ENCODE measurements around the gene CRYL1. TPM values are rescaled to one million over a fixed set of nuclear protein-coding genes. Genes with fewer than 3 reads are reported as not detected.
A peak's percentile ranks its signal among the peaks of the same experiment; 100 is the strongest.

The CRYL1 gene
- total RNA-seq, 1 donor from 2014 or later = 29.4 TPM

DNA sequence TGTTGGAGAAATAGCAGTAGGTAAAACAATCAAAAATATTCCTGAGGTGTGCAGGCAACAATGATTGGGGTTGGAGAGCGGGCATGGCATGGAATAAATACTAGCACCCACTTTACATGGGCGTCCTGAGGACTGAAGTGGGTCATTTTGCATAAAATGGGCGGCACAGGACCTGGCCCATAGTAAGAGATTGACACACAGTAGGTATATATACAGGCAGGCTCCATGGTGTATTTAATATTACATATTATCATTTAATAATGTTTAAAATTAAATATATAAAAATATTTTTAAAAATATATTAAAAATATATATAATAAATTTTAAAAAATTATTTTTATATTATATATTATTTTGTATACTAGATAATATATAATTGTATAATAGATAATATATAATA lies 48.3 kb downstream of the CRYL1 start:
- peaks cover 12% of the 10 kb centered on the region for H3K27me3 Mint-ChIP-seq (ENCODE audit: low read depth)
- H3K4me1 Mint-ChIP-seq = peaks cover 22% of the 10 kb centered on the region
- TF ChIP-seq, protein P1, sequence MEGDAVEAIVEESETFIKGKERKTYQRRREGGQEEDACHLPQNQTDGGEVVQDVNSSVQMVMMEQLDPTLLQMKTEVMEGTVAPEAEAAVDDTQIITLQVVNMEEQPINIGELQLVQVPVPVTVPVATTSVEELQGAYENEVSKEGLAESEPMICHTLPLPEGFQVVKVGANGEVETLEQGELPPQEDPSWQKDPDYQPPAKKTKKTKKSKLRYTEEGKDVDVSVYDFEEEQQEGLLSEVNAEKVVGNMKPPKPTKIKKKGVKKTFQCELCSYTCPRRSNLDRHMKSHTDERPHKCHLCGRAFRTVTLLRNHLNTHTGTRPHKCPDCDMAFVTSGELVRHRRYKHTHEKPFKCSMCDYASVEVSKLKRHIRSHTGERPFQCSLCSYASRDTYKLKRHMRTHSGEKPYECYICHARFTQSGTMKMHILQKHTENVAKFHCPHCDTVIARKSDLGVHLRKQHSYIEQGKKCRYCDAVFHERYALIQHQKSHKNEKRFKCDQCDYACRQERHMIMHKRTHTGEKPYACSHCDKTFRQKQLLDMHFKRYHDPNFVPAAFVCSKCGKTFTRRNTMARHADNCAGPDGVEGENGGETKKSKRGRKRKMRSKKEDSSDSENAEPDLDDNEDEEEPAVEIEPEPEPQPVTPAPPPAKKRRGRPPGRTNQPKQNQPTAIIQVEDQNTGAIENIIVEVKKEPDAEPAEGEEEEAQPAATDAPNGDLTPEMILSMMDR (IDR thresholded peaks at IDR 0.05; ENCODE audit: unreplicated experiment) = no peak
- H3K27ac Mint-ChIP-seq = no peak overlapping the region
- H3K4me3 Mint-ChIP-seq = no peak overlapping the region
- H3K36me3 Mint-ChIP-seq = peaks cover 2% of the 10 kb centered on the region
- no peaks in the 10 kb centered on the region for H3K9me3 Mint-ChIP-seq
- no peak for DNase-seq (ENCODE audit: low spot score in 2 of 2, unreplicated experiment in 2 of 2)

DNA sequence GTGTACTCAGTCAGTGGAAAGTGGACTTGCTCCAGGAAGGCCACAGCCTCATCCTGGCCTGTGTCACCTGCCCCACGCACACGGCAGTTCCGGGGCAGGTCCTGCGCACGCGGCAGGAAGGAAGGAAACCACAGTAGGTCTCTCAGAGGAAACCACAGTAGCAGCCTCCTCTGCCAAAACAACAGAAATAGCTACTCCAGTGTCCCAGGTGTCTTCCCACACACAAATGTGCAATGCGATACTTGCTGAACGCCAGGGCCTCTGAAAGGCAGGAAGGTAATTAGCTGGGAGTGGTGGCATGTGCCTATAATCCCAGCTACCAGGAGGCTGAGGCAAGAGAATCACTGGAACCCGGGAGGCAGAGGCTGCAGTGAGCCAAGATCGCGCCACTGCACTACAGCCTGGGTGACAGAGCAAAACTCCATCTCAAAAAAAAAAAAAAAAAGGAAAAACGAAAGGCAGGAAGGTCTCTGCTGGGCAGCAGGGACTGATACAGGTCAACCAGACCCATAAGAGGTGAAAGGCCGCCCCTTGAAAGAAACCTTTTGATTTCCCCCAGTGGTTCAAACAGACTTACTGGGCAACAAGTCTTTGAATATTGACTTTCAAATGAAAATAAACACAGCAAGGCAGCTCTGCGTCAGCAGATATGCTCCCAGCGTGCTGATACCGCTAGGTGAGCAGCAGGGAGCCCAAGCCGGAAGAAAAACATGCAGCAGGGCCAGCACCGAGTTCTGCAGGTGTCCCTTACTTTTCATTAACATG lies 49.5 kb downstream of the CRYL1 start:
- H3K4me1 Mint-ChIP-seq = peaks cover 11% of the 10 kb centered on the region
- DNase-seq (ENCODE audit: low spot score in 2 of 2, unreplicated experiment in 2 of 2) = no peak
- no peaks in the 10 kb centered on the region for H3K9me3 Mint-ChIP-seq
- TF ChIP-seq, protein P1 (IDR thresholded peaks at IDR 0.05; ENCODE audit: unreplicated experiment) = no peak
- peaks cover 12% of the 10 kb centered on the region for H3K27me3 Mint-ChIP-seq (ENCODE audit: low read depth)
- no peak overlapping the region for H3K4me3 Mint-ChIP-seq
- peaks cover 5% of the 10 kb centered on the region for H3K36me3 Mint-ChIP-seq
- H3K27ac Mint-ChIP-seq = no peak overlapping the region

DNA sequence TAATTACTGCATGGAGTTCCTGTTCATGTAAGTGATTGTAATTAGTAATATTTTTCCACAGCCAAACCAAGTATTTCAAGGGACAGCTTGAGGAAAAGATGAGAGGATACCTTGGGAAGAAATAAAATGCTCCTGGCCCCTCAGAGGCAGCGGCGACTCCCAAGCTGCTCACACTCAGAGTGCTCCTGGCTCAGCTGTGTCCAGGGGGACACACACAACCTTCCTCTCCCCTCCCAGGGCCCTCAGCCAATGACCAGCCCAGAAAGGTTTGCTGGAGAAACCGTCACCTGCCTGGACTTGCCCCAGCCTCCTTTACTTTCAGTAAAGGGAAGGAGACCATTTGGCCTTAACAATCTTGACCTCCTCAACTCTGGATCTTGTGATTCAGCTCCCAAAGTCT lies 51.1 kb downstream of the CRYL1 start:
- DNase-seq (ENCODE audit: low spot score in 2 of 2, unreplicated experiment in 2 of 2) = no peak
- Mint-ChIP-seq H3K4me1 (peaks cover under 1% of the 10 kb centered on the region), H3K4me3 (no peak overlapping the region), H3K27ac (no peak overlapping the region), H3K9me3 (no peaks in the 10 kb centered on the region), H3K36me3 (peaks cover 6% of the 10 kb centered on the region), H3K27me3 (ENCODE audit: low read depth) (peaks cover 4% of the 10 kb centered on the region)
- TF ChIP-seq, protein P1 (IDR thresholded peaks at IDR 0.05; ENCODE audit: unreplicated experiment) = no peak

DNA sequence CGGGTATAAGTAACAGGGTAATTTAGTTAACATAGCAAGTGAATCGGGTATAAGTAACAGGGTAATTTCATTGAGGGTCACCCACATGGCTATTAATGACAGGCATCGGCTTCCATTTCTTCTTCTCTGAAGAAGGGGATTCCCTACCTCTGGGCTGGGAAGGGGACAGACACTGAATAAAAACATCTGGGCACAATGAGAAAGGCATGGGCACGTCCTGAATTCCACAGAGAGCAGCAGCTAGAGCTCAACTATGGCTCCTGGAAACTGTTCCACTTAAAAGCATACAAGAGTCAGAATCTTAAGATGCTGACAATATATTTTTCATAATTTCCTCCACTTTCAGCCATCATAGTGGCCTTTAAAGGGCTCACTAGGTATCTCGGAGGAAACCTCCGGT lies 51.8 kb downstream of the CRYL1 start:
- no peak overlapping the region for H3K27ac Mint-ChIP-seq
- TF ChIP-seq, protein P1 (IDR thresholded peaks at IDR 0.05; ENCODE audit: unreplicated experiment) = no peak

DNA sequence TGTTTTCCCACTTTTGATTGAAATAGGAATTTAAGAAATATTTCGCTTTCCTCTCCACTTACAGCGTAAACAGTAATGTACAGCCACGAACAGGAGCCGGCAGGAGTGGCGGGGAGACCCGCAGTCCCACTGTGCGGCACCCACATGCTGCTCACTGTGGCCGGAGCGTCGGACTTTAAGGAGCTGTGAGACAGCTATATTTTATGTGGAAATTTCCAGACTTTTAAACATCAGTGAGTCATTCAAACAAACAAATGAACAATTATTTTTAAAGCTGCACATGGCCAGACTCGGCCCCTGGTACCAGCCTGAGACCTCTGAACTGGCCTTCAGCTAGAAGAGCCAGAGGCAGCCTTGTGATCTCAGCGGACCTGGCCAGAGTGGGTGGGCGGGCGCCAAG lies 52.5 kb downstream of the CRYL1 start:
- H3K36me3 Mint-ChIP-seq = peaks cover 6% of the 10 kb centered on the region
- H3K27me3 Mint-ChIP-seq (ENCODE audit: low read depth) = no peaks in the 10 kb centered on the region
- TF ChIP-seq, protein P1 (IDR thresholded peaks at IDR 0.05; ENCODE audit: unreplicated experiment) = no peak
- DNase-seq (ENCODE audit: low spot score in 2 of 2, unreplicated experiment in 2 of 2) = no peak
- H3K4me1 Mint-ChIP-seq = peaks cover 5% of the 10 kb centered on the region
- H3K4me3 Mint-ChIP-seq = no peak overlapping the region
- H3K9me3 Mint-ChIP-seq = no peaks in the 10 kb centered on the region
- peak overlapping the region; percentile 67 for H3K27ac Mint-ChIP-seq

More for the DNA sequence above, 51.8 kb downstream of the CRYL1 start:
- no peaks in the 10 kb centered on the region for H3K9me3 Mint-ChIP-seq
- no peaks in the 10 kb centered on the region for H3K27me3 Mint-ChIP-seq (ENCODE audit: low read depth)
- H3K36me3 Mint-ChIP-seq = peaks cover 6% of the 10 kb centered on the region
- H3K4me1 Mint-ChIP-seq = peaks cover 5% of the 10 kb centered on the region
- no peak overlapping the region for H3K4me3 Mint-ChIP-seq
- DNase-seq (ENCODE audit: low spot score in 2 of 2, unreplicated experiment in 2 of 2) = no peak

Measured in mesothelial cell of epicardium (in vitro differentiated cells).